ENCODE measurements around the gene SEMA4D.
A peak's percentile ranks its signal among the peaks of the same experiment; 100 is the strongest.

SEMA4D gene

GRCh38 chr9:89414670-89415324, 83.1 kb downstream of the SEMA4D start:
- no peak for DNase-seq (ENCODE audit: low read depth in 1 of 2, low spot score in 1 of 2)

GRCh38 chr9:89413963-89414638, 83.8 kb downstream of the SEMA4D start:
- no peak for DNase-seq (ENCODE audit: low read depth in 1 of 2, low spot score in 1 of 2)

- DNase-seq (ENCODE audit: low read depth in 1 of 2, low spot score in 1 of 2): no peak
Observed at GRCh38 chr9:89412951-89413350, 85.0 kb downstream of the SEMA4D start.

- no peak for DNase-seq (ENCODE audit: low read depth in 1 of 2, low spot score in 1 of 2)
Observed at GRCh38 chr9:89412541-89412940, 85.4 kb downstream of the SEMA4D start.

- DNase-seq (ENCODE audit: low read depth in 1 of 2, low spot score in 1 of 2): no peak
Observed at GRCh38 chr9:89411759-89412158, 86.2 kb downstream of the SEMA4D start.

- peak in 1 of 2 donors; percentile 34 for DNase-seq (ENCODE audit: low read depth in 1 of 2, low spot score in 1 of 2)
Observed at GRCh38 chr9:89410641-89411350, 87.1 kb downstream of the SEMA4D start.

- DNase-seq (ENCODE audit: low read depth in 1 of 2, low spot score in 1 of 2): no peak
Observed at GRCh38 chr9:89410022-89410421, 87.9 kb downstream of the SEMA4D start.

GRCh38 chr9:89409466-89409865, 88.4 kb downstream of the SEMA4D start:
- DNase-seq (ENCODE audit: low read depth in 1 of 2, low spot score in 1 of 2): no peak

- peak; percentile 48 to 59 for DNase-seq (ENCODE audit: low read depth in 1 of 2, low spot score in 1 of 2)
Observed at GRCh38 chr9:89408628-89409101, 89.2 kb downstream of the SEMA4D start.

GRCh38 chr9:89407070-89407469, 90.8 kb downstream of the SEMA4D start:
- no peak for DNase-seq (ENCODE audit: low read depth in 1 of 2, low spot score in 1 of 2)

GRCh38 chr9:89405826-89406225, 92.1 kb downstream of the SEMA4D start:
- DNase-seq (ENCODE audit: low read depth in 1 of 2, low spot score in 1 of 2): no peak

GRCh38 chr9:89404074-89404473, 93.8 kb downstream of the SEMA4D start:
- DNase-seq (ENCODE audit: low read depth in 1 of 2, low spot score in 1 of 2): no peak

- no peak for DNase-seq (ENCODE audit: low read depth in 1 of 2, low spot score in 1 of 2)
Observed at GRCh38 chr9:89402695-89403427, 95.1 kb downstream of the SEMA4D start.

GRCh38 chr9:89400403-89401116, 97.4 kb downstream of the SEMA4D start:
- no peak for DNase-seq (ENCODE audit: low read depth in 1 of 2, low spot score in 1 of 2)

- DNase-seq (ENCODE audit: low read depth in 1 of 2, low spot score in 1 of 2): no peak
Observed at GRCh38 chr9:89398621-89399020, 99.3 kb downstream of the SEMA4D start.

GRCh38 chr9:89397471-89397870, 100.4 kb downstream of the SEMA4D start:
- DNase-seq (ENCODE audit: low read depth in 1 of 2, low spot score in 1 of 2): no peak

- DNase-seq (ENCODE audit: low read depth in 1 of 2, low spot score in 1 of 2): no peak
Observed at GRCh38 chr9:89395931-89396710, 101.8 kb downstream of the SEMA4D start.

- no peak for DNase-seq (ENCODE audit: low read depth in 1 of 2, low spot score in 1 of 2)
Observed at GRCh38 chr9:89394412-89394811, 103.5 kb downstream of the SEMA4D start.

GRCh38 chr9:89391585-89391984, 106.3 kb downstream of the SEMA4D start:
- no peak for DNase-seq (ENCODE audit: low read depth in 1 of 2, low spot score in 1 of 2)

- DNase-seq (ENCODE audit: low read depth in 1 of 2, low spot score in 1 of 2): no peak
Observed at GRCh38 chr9:89390578-89391116, 107.3 kb downstream of the SEMA4D start.
